ENCODE results near the gene PRSS53.
A peak's percentile ranks its signal among the peaks of the same experiment; 100 is the strongest.
"Not testable (repeated sequence)": the region's sequence is repeated elsewhere in the genome, so short reads cannot be mapped to it uniquely, and the experiment has no call there.

Gene PRSS53

GRCh38 chr16:31117384-31118222 is 28.9 kb upstream of the PRSS53 start, which contains the start of gene KAT8:
KAT8 (plus strand) TSS chr16:31117664; CDS start chr16:31117682, 18 bp downstream.
- peak; percentile 96 for DNase-seq (ENCODE audit: low read depth)

GRCh38 chr16:31114468-31114867 is 25.7 kb upstream of the PRSS53 start:
- no peak for DNase-seq (ENCODE audit: low read depth)

- DNase-seq (ENCODE audit: low read depth), result no peak
These were observed 24.7 kb upstream of the PRSS53 start for GRCh38 chr16:31113121-31114120.

GRCh38 chr16:31112711-31113110 is 24.0 kb upstream of the PRSS53 start:
- no peak for DNase-seq (ENCODE audit: low read depth)

GRCh38 chr16:31111881-31112466 is 23.2 kb upstream of the PRSS53 start:
- no peak for DNase-seq (ENCODE audit: low read depth)

- DNase-seq (ENCODE audit: low read depth), result no peak
These were observed 21.6 kb upstream of the PRSS53 start for GRCh38 chr16:31110106-31111034.

- DNase-seq (ENCODE audit: low read depth), result no peak
These were observed 20.9 kb upstream of the PRSS53 start for GRCh38 chr16:31109622-31110021.

- no peak for DNase-seq (ENCODE audit: low read depth)
These were observed 20.2 kb upstream of the PRSS53 start for GRCh38 chr16:31108794-31109558.

- peak; percentile 29 for DNase-seq (ENCODE audit: low read depth)
These were observed 19.5 kb upstream of the PRSS53 start, which contains the start of gene BCKDK for GRCh38 chr16:31108035-31108793. BCKDK (plus strand) TSS chr16:31108386; CDS start chr16:31109224, 838 bp downstream.

GRCh38 chr16:31107465-31107867 is 18.7 kb upstream of the PRSS53 start:
- DNase-seq (ENCODE audit: low read depth), result no peak

- DNase-seq (ENCODE audit: low read depth), result no peak
These were observed 18.0 kb upstream of the PRSS53 start for GRCh38 chr16:31106509-31107464.

GRCh38 chr16:31105677-31106213 is 17.0 kb upstream of the PRSS53 start:
- DNase-seq (ENCODE audit: low read depth), result peak; percentile 69

- DNase-seq (ENCODE audit: low read depth), result not testable (repeated sequence)
These were observed 12.3 kb upstream of the PRSS53 start for GRCh38 chr16:31100876-31101641.

- DNase-seq (ENCODE audit: low read depth), result no peak
These were observed 11.3 kb upstream of the PRSS53 start for GRCh38 chr16:31099860-31100638.

- DNase-seq (ENCODE audit: low read depth), result peak; percentile 72
These were observed 5.8 kb upstream of the PRSS53 start, which contains the start of gene VKORC1 for GRCh38 chr16:31094424-31095120. VKORC1 (minus strand) TSS chr16:31094797; CDS start chr16:31094729, 68 bp downstream.

GRCh38 chr16:31094088-31094423 is 5.3 kb upstream of the PRSS53 start:
- no peak for DNase-seq (ENCODE audit: low read depth)

All from activated gamma-delta T cell treated with anti-CD3 and anti-CD28 coated beads, Interleukin-2, amount 50 U/mL, for 16 hours (primary cell).